ENCODE data around the gene DMAP1. TPM values are rescaled to one million over a fixed set of nuclear protein-coding genes. Genes with fewer than 3 reads are reported as not detected.
A peak's percentile ranks its signal among the peaks of the same experiment; 100 is the strongest.

Gene DMAP1
- total RNA-seq, 1 experiment from 2014 or later: 40.9 TPM

DNA sequence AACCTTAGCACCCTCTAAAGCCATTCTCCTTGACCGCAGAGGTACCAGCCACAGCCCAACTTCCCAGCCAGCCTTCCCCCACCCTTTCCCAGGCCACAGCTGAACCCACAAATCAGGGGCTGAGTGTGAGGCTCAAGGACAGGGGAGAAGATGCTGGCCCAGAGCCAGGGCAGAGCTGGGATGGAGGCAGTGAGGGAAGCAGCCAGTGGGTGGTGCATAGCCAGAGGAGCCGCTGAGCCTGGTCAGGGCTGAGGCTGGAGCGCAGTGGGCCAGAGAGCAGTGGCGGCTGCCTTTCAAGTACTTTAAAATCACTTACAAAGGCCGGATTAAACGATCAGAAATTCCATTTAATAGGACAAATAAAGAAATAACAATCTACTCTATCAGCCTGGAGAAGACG lies 36.3 kb downstream of the DMAP1 start:
- ATAC-seq: peak; percentile 87
- POLR2A ChIA-PET: no interaction called here
- Mint-ChIP-seq H3K4me3 (no peak overlapping the region), H3K9me3 (no peaks in the 10 kb centered on the region), H3K27ac (no peak overlapping the region; the same call in 1 of the 2 replicates), H3K4me1 (peaks cover 16% of the 10 kb centered on the region), H3K36me3 (no peaks in the 10 kb centered on the region; the same call in 1 of the 2 replicates), H3K27me3 (ENCODE audit: low read depth) (no peaks in the 10 kb centered on the region)
- no peak for TF ChIP-seq ZNF232 (CRISPR knock-in tag; IDR thresholded peaks at IDR 0.05)
- TF ChIP-seq, protein P1, sequence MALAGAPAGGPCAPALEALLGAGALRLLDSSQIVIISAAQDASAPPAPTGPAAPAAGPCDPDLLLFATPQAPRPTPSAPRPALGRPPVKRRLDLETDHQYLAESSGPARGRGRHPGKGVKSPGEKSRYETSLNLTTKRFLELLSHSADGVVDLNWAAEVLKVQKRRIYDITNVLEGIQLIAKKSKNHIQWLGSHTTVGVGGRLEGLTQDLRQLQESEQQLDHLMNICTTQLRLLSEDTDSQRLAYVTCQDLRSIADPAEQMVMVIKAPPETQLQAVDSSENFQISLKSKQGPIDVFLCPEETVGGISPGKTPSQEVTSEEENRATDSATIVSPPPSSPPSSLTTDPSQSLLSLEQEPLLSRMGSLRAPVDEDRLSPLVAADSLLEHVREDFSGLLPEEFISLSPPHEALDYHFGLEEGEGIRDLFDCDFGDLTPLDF (CRISPR knock-in tag; IDR thresholded peaks at IDR 0.05): no peak
- CTCF ChIA-PET: interaction anchor here (0.6 to 2.6 kb wide), 5 partner anchors 10 to 45 kb away, joined by 3 to 12 read pairs (median 7); no protein-coding TSS in a partner anchor
- peak; percentile 40 for DNase-seq (ENCODE audit: low spot score)

DNA sequence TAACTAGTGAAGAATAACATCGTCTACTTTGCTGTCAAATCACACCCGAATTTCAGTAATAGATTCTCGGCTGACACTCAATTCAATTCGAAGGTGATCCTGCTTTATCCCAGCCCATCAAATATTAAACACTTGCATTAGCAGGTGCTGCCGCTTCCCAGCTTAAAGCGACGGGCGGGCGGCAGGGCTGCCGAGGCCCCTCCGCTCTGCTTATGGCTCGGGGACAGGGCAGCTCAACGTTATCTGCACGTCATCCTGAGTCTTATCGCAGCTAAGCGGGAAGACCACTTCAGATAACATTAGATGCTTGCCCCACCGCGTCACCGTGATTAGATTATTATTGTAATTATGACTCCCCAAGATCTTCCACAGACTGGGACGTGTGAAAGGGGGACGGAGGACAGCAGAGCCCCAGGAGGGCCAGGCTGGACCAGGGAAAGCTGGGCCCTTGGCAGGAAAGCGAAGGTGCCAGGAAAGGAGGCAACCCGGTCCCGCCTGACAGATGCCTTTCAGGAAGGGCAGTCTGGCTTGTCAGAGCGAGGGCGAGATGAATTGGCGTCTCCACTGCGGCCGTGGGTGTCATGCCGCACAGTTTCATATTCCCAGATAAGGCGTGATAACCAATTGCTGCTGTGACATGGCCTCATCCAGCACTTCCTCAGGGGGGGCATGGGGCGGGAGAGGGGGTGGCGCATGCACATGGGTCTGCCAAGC lies 37.0 kb downstream of the DMAP1 start:
- Mint-ChIP-seq H3K4me3 (no peak overlapping the region), H3K27me3 (ENCODE audit: low read depth) (no peaks in the 10 kb centered on the region), H3K27ac (no peak overlapping the region), H3K9me3 (no peaks in the 10 kb centered on the region), H3K4me1 (peaks cover 16% of the 10 kb centered on the region), H3K36me3 (no peaks in the 10 kb centered on the region; the same call in 1 of the 2 replicates)
- TF ChIP-seq, protein P2, sequence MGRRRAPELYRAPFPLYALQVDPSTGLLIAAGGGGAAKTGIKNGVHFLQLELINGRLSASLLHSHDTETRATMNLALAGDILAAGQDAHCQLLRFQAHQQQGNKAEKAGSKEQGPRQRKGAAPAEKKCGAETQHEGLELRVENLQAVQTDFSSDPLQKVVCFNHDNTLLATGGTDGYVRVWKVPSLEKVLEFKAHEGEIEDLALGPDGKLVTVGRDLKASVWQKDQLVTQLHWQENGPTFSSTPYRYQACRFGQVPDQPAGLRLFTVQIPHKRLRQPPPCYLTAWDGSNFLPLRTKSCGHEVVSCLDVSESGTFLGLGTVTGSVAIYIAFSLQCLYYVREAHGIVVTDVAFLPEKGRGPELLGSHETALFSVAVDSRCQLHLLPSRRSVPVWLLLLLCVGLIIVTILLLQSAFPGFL (CRISPR knock-in tag; IDR thresholded peaks at IDR 0.05; ENCODE audit: borderline replicate concordance): no peak
- TF ChIP-seq FOXK1 (CRISPR knock-in tag; IDR thresholded peaks at IDR 0.05) (no peak), OVOL2 (CRISPR knock-in tag; IDR thresholded peaks at IDR 0.05; ENCODE audit: borderline replicate concordance) (no peak), ATF1 (CRISPR knock-in tag; IDR thresholded peaks at IDR 0.05) (no peak), PRRX2 (CRISPR knock-in tag; IDR thresholded peaks at IDR 0.05) (no peak)
- TF ChIP-seq, protein P3, sequence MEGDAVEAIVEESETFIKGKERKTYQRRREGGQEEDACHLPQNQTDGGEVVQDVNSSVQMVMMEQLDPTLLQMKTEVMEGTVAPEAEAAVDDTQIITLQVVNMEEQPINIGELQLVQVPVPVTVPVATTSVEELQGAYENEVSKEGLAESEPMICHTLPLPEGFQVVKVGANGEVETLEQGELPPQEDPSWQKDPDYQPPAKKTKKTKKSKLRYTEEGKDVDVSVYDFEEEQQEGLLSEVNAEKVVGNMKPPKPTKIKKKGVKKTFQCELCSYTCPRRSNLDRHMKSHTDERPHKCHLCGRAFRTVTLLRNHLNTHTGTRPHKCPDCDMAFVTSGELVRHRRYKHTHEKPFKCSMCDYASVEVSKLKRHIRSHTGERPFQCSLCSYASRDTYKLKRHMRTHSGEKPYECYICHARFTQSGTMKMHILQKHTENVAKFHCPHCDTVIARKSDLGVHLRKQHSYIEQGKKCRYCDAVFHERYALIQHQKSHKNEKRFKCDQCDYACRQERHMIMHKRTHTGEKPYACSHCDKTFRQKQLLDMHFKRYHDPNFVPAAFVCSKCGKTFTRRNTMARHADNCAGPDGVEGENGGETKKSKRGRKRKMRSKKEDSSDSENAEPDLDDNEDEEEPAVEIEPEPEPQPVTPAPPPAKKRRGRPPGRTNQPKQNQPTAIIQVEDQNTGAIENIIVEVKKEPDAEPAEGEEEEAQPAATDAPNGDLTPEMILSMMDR (IDR thresholded peaks at IDR 0.05): no peak
- TF ChIP-seq, protein P4, sequence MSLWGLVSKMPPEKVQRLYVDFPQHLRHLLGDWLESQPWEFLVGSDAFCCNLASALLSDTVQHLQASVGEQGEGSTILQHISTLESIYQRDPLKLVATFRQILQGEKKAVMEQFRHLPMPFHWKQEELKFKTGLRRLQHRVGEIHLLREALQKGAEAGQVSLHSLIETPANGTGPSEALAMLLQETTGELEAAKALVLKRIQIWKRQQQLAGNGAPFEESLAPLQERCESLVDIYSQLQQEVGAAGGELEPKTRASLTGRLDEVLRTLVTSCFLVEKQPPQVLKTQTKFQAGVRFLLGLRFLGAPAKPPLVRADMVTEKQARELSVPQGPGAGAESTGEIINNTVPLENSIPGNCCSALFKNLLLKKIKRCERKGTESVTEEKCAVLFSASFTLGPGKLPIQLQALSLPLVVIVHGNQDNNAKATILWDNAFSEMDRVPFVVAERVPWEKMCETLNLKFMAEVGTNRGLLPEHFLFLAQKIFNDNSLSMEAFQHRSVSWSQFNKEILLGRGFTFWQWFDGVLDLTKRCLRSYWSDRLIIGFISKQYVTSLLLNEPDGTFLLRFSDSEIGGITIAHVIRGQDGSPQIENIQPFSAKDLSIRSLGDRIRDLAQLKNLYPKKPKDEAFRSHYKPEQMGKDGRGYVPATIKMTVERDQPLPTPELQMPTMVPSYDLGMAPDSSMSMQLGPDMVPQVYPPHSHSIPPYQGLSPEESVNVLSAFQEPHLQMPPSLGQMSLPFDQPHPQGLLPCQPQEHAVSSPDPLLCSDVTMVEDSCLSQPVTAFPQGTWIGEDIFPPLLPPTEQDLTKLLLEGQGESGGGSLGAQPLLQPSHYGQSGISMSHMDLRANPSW (CRISPR knock-in tag; conservative IDR thresholded peaks at IDR 0.05; ENCODE audit: low read depth): no peak
- TF ChIP-seq, protein P5, sequence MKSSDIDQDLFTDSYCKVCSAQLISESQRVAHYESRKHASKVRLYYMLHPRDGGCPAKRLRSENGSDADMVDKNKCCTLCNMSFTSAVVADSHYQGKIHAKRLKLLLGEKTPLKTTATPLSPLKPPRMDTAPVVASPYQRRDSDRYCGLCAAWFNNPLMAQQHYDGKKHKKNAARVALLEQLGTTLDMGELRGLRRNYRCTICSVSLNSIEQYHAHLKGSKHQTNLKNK (CRISPR knock-in tag; IDR thresholded peaks at IDR 0.05): no peak
- TF ChIP-seq, protein P6, sequence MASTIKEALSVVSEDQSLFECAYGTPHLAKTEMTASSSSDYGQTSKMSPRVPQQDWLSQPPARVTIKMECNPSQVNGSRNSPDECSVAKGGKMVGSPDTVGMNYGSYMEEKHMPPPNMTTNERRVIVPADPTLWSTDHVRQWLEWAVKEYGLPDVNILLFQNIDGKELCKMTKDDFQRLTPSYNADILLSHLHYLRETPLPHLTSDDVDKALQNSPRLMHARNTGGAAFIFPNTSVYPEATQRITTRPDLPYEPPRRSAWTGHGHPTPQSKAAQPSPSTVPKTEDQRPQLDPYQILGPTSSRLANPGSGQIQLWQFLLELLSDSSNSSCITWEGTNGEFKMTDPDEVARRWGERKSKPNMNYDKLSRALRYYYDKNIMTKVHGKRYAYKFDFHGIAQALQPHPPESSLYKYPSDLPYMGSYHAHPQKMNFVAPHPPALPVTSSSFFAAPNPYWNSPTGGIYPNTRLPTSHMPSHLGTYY (CRISPR knock-in tag; IDR thresholded peaks at IDR 0.05): no peak
- POLR2A ChIA-PET: no interaction called here
- ATAC-seq: no peak
- no peak for DNase-seq (ENCODE audit: low spot score)
- CTCF ChIA-PET: interaction anchor here (0.6 to 2.6 kb wide), 5 partner anchors 11 to 44 kb away, joined by 3 to 12 read pairs (median 7); no protein-coding TSS in a partner anchor

DNA sequence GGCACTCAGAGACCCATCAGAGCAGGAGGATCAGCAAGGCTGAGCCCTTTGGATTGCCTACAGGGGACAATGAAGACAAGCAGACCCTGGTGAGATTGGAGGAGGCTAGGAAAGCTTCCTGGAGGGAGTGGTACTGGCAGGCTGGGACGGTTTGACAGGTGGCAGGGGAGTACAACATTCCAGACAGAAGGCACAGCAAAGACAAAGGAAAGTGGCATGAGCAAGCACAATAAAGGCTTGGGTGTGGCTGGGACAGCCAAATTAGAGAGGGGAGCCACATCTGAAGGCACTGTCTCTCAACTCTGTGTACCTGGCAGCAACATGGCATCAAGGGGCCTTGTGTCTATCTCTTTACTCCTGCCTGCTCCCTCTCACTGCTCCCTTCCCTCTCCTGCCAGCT lies 38.2 kb downstream of the DMAP1 start:
- no peak overlapping the region for H3K27ac Mint-ChIP-seq

More for the DNA sequence above, 38.2 kb downstream of the DMAP1 start:
- ChIA-PET POLR2A (no interaction called here), CTCF (interaction anchor here (1.4 to 1.5 kb wide), 2 partner anchors 13 to 34 kb away, joined by 4 to 6 read pairs; no protein-coding TSS in a partner anchor)
- TF ChIP-seq ZNF671 (CRISPR knock-in tag; IDR thresholded peaks at IDR 0.05) (no peak), RELA (CRISPR knock-in tag; IDR thresholded peaks at IDR 0.05; ENCODE audit: borderline replicate concordance) (no peak)
- TF ChIP-seq, protein P7, sequence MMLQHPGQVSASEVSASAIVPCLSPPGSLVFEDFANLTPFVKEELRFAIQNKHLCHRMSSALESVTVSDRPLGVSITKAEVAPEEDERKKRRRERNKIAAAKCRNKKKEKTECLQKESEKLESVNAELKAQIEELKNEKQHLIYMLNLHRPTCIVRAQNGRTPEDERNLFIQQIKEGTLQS (CRISPR knock-in tag; conservative IDR thresholded peaks at IDR 0.05): no peak
- peaks cover 16% of the 10 kb centered on the region for H3K4me1 Mint-ChIP-seq
- no peak for ATAC-seq
- H3K36me3 Mint-ChIP-seq: no peaks in the 10 kb centered on the region; the same call in 1 of the 2 replicates
- H3K9me3 Mint-ChIP-seq: no peaks in the 10 kb centered on the region
- no peak overlapping the region for H3K4me3 Mint-ChIP-seq
- no peak for DNase-seq (ENCODE audit: low spot score)
- H3K27me3 Mint-ChIP-seq (ENCODE audit: low read depth): no peaks in the 10 kb centered on the region
